Fibroblast of peridontal ligament (primary cell): ENCODE measurements around the gene SYTL2.
"Not testable (repeated sequence)": the region's sequence is repeated elsewhere in the genome, so short reads cannot be mapped to it uniquely, and the experiment has no call there.

Experiments
- DNase-seq: peaks from one replicate; pipeline ENCODE4 v3.0.0-alpha.2; 2010; ENCODE audit errors: extremely low read depth

SYTL2 gene

GRCh38 chr11:85685820-85686459 lies 125.0 kb downstream of the SYTL2 start, which contains the start of gene CCDC89:
Gene CCDC89, minus strand, starts transcription at chr11:85686195. Its CDS starts 65 bp downstream, at chr11:85686130.
- peak; percentile 96 for DNase-seq

GRCh38 chr11:85685125-85685819 lies 125.7 kb downstream of the SYTL2 start:
- no peak for DNase-seq

- DNase-seq = peak; percentile 57
Measured at GRCh38 chr11:85682330-85683305, 128.3 kb downstream of the SYTL2 start.

GRCh38 chr11:85680897-85681296 lies 130.0 kb downstream of the SYTL2 start:
- no peak for DNase-seq

DNA sequence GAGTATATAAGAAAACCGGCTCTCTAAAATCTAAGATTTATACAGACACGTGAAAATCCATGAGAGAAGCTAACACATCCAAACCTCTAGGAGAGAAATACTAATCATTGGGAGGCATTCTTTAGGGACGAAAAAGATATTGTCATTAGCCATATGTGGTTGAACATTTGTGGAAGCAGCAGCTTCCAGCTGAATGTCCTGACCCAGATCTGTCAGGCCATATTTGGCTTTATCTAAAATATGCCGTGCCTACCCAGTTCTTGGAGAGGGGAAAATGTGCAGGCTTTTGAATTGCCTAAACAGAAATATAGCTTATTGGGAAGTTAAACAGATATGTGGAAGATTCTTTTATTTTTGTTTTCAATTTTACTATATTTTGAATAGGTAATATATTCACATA lies 131.4 kb downstream of the SYTL2 start:
- DNase-seq = no peak

GRCh38 chr11:85673393-85673792 lies 137.5 kb downstream of the SYTL2 start:
- no peak for DNase-seq

DNA sequence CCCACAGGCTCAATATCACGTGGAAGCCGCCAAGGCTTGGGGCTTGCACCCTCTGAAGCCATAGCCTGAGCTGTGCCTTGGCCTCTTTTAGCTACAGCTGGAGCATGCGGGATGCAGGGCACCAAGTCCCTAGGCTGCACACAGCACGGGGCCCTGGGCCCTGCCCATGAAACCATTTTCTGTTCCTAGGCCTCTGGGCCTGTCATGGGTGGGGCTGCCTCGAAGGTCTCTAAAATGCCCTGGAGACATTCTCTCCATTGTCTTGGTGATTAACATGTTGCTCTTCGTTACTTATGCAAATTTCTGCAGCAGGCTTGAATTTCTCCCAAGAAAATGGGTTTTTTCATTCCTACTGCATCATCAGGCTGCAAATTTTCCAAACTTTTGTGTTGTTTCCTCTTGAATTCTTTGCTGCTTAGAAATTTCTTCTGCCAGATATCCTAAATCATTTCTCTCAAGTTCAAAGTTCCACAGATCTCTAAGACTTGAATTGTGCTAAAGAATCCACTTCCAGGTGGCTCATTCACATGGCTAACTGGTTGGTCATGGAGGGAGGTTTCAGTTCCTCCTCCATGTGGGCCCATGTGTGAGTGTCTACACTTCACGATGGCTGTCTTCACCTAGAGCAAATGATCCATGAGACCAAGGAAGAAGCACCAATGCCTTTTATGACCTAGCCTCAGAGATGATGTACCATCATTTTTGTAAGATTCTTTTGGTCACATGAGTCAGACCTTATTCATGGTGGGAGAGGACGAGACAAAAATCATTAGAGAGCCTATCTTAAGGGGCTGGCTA lies 138.6 kb downstream of the SYTL2 start:
- DNase-seq = no peak

DNA sequence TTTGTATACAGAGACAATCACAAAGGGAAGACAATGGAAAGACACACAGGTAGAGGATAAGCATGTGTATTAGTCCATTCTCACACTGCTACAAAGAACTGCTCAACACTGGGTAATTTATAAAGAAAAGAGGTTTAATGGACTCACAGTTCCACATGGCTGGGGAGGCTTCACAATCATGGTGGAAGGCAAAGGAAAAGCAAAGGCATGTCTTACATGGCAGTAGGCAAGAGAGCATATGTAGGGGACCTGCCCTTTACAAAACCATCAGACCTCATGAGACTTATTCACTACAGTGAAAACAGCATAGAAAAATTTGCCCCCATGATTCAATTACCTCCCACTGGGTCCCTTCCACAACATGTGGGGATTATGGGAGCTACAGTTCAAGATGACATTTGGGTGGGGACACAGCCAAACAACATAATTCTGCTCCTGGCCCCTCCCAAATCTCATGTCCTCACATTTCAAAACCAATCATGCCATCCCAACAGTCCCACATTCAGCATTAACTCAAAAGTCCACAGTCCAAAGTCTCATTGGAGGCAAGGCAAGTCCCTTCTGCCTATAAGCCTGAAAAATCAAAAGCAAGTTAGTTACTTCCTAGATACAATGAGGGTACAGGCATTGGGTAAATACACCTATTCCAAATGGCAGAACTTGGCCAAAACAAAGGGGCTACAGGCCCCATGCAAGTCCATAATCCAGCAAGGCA lies 139.8 kb downstream of the SYTL2 start:
- not testable (repeated sequence) for DNase-seq

DNA sequence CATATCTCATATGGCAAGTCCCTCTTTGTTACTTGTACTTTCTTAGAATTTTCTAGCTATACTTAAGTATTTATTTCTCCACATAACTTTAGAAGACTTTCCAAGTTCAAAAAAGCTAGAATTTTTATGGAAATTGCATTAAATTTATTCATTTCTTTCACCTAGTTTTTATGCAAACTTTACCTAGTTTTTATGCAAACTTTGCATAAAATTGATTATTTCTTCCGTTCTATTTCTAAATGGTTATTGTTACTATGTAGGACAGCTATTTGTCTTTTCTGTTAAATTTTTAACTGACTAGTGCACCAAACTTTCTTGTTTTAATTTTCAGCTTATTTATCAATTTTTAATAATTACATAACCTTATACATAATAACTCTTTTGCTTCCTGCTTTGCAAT lies 142.8 kb downstream of the SYTL2 start:
- DNase-seq = no peak

GRCh38 chr11:85666687-85667086 lies 144.3 kb downstream of the SYTL2 start:
- DNase-seq = no peak

DNA sequence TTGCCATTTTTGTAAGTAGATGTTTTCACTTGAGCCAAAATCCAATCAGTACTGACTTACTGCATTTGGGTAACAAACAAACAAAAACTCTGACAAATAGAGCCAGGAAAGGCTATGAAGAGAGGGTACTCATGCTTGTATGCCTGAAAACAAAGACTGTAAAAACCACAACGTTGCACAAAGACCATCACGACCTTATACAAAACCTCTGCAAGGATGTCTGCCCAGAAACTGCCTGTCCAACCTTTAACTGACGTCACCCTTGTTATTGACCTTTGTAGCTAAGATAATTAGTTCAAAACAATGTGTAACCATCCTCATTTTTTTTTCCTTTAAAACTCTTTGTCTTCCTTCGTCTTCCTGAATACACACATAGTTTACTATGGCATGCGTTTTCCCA lies 145.2 kb downstream of the SYTL2 start:
- DNase-seq = peak; percentile 47

DNA sequence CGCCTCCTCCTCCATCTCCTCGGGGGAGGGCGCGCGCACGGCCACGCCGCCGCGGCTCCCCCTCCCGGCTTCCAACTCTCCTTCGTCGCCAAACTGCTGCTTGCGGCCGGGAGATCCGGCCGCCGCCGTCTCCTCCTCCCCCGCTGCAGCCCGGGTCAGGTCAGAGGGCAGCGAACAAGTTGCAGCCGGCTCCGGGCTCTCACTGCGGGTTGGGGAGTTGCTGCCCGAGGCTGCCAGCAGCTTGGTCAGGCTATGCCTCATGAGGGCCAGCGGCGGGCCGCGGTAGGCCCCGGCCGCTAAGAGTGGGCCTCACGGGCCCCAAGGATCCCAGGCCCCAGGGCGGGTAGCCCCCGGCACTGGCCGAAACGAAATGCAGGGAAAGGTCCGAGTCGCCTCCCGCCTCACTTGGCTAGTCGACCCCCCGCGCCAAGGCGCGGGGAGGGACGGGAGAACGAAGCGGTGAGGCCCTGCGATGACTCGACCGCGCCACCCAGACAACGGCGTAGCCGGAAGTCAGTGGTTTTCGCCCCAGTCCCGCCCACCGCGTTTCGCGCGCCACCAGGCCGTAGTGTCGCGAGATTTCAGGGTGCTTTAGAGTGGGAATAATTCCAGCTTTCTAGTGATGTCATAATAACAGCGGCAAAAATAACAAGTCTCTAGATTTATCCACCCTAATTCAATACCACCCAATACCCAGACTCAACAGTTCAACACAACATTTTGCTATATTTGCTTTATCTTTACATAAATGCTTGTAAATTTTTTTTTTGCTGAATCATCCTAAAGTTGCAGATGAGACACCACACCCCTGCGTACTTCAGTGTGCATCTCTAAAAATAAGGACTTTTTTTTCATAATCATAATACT lies 146.1 kb downstream of the SYTL2 start, which contains the start of gene CREBZF:
CREBZF (minus strand) TSS at position 515 of the 867 bp plus-strand sequence; CDS start at position 261, 254 bp downstream.
- peak; percentile 95 for DNase-seq

- peak; percentile 42 for DNase-seq
Measured at GRCh38 chr11:85663753-85664614, 147.0 kb downstream of the SYTL2 start.

DNA sequence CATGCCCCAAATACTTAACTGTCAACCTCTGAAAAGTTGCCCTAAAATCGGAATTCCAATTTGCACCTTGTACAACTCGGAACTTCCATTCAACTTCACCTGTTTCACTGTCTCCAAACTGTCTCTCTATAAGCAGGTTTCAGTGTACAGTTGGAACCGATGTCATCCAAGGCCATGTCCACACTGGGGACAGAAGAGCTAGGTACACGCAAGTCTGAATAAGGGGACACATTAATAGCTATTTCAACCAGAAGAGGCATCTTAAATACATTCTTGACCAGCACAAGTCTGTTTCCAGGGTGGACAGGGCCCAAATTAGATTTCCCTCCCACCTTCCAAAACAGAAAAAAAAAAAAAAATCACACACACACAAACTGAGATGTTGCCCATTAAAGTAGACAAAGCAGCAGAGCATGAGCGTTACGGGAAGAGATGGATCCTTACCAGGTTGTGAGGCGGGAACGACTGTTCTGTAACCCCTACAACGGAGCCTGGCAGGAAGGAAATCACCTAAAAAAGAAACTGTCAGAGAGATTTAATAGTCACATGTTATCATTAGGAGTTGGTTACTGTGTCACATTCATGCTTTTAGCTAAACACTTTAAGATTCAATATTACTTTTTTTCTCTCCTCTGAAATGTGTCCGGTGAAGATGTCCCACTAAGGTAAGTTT lies 147.7 kb downstream of the SYTL2 start:
- no peak for DNase-seq

DNA sequence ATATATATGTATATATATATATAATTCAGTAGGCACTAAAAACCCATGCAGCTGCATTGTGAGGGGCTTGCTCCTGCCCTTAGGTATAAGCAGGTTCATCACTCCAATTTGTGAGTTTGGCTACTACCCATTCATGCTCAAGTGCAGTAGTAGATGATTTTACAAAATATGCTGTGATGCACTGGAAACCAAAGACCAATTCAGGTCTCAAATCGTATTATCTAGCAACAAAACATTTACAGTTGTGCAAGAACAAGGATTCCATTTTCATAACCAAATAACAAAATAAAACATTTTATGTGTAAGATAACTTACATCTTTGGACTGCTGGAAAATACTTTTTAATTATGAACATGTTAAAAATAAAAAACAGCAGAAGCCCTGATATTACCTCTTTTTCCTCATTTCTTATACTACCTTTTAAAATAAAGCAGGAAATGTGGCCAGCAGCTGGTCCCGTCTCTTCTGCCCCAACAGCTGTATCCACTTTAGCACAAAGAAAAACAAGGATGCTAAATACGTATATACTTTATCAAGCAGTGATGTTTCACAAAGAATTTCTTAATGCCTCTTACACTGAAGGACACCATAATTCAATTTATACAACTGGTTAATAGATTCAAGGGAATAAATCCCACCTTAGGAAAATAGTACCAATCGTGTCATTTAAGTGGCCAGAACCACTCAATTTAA lies 148.8 kb downstream of the SYTL2 start:
- DNase-seq = peak; percentile 61

- no peak for DNase-seq
Measured at GRCh38 chr11:85658180-85658579, 152.8 kb downstream of the SYTL2 start.

GRCh38 chr11:85656777-85657176 lies 154.2 kb downstream of the SYTL2 start:
- DNase-seq = no peak
